AG20443 (cell line): Measurements from ENCODE around the gene STAG3.
"Not testable (repeated sequence)": the region's sequence is repeated elsewhere in the genome, so short reads cannot be mapped to it uniquely, and the experiment has no call there.

ENCODE experiments used
- DNase-seq: peaks from one replicate; pipeline ENCODE4 v3.0.0; 2012; ENCODE audit warnings: low spot score, mixed read lengths

STAG3 gene

DNA sequence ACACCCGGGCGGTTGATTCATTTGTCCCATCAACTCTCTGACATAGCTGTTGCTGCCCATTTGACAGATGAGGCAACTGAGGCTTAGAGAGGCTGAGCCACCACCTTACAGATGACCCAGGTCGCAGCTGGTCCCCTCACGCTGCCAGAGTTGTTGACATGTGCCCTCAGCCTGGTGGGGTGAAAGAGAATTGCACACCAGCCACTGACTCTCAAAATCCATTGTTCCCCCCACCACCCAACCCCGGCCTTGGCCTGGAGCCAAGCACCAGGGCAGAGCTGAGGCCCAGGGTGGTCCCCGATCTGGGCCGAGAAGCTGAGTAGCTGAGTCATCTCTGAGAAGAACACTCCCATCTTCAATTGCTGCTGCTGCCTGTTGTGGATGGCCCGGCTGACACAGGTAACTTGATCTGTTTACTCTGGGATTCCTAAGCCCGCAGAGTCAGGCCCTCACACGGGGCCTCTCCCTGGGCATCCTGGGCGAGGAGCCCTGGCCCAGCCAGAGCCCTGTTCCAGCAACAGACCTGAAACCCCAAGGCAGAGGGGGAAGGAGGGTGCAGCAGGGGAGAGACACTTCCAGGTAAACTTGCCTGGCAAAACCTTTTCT is 69.5 kb downstream of the STAG3 start:
- peak; percentile 62 for DNase-seq

DNA sequence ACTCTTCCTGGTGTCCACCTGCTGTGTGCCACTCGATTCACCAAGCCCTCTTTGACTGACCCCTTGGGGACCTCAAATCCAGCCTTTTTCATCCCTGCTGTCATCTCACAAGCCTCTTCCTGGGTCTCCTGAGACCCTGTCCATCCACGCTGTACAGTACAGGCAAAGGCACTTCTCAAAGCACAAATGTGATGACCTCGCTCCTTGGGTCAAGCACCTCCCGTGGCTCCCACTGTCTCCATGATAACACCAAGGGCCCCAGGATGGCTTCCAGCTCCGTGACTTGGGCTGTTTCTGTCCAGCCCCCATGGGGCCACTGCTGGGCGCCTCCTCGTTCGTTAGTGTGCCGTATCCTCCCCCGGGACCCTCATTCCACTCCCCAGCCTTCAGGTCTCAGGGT is 70.8 kb downstream of the STAG3 start:
- DNase-seq = no peak

- DNase-seq = no peak
Observed at GRCh38 chr7:100257017-100257416, 79.3 kb downstream of the STAG3 start.

- DNase-seq = not testable (repeated sequence)
Observed at GRCh38 chr7:100259984-100260383, 82.3 kb downstream of the STAG3 start.

DNA sequence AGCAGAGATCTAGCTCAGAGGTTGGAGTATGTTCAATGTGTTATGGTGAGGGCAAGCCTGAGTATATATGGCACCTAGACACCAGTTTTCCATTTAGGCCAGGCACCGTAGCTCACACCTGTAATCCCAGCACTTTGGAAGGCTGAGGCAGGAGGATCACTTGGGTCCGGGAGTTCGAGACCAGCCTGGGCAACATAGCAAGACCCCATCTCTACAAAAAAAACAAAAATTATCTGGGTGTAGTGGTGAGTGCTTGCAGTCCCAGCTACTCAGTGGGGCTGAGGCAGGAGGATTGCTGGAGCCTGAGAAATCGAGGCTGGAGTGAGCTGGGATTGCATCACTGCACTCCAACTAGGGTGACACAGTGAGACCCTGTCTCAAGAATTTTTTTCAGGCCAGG is 85.2 kb downstream of the STAG3 start:
- not testable (repeated sequence) for DNase-seq
